ENCODE results near the gene UBTFL1.

Gene UBTFL1

GRCh38 chr11:90124946-90125345 lies 39.2 kb downstream of the UBTFL1 start:
- TF ChIP-seq CTCF (conservative IDR thresholded peaks at IDR 0.05; ENCODE audit: low read depth, low read length) = no peak
- no peak overlapping the region for H3K4me3 ChIP-seq (ENCODE audit: low read length)
- no peak for DNase-seq (ENCODE audit: low read depth)

GRCh38 chr11:90133560-90134477 lies 48.1 kb downstream of the UBTFL1 start:
- no peak for DNase-seq (ENCODE audit: low read depth)
- no peak for TF ChIP-seq CTCF (conservative IDR thresholded peaks at IDR 0.05; ENCODE audit: low read depth, low read length)
- H3K4me3 ChIP-seq (ENCODE audit: low read length) = peak overlapping the region; percentile 74

- TF ChIP-seq CTCF (conservative IDR thresholded peaks at IDR 0.05; ENCODE audit: low read depth, low read length) = no peak
- peak; percentile 15 for DNase-seq (ENCODE audit: low read depth)
- H3K4me3 ChIP-seq (ENCODE audit: low read length) = peak within 1 kb of the TSS; percentile 74
These were observed 48.8 kb downstream of the UBTFL1 start, which contains the start of gene NAALAD2 for GRCh38 chr11:90134478-90135003. Gene NAALAD2, plus strand, starts transcription at chr11:90134663. Its CDS starts 96 bp downstream, at chr11:90134759.

GRCh38 chr11:90135016-90135415 lies 49.3 kb downstream of the UBTFL1 start:
- peak overlapping the region; percentile 74 for H3K4me3 ChIP-seq (ENCODE audit: low read length)
- TF ChIP-seq CTCF (conservative IDR thresholded peaks at IDR 0.05; ENCODE audit: low read depth, low read length) = no peak

More at GRCh38 chr11:90135016-90135415, 49.3 kb downstream of the UBTFL1 start:
- no peak for DNase-seq (ENCODE audit: low read depth)
